ENCODE data around the gene AMBP. TPM values are rescaled to one million over a fixed set of nuclear protein-coding genes. Genes with fewer than 3 reads are reported as not detected.

AMBP gene
- polyA plus RNA-seq, 1 of the 3 experiments (the other 2 are of a cell fraction), result 0.16 TPM

- no peak overlapping the region for H3K27ac ChIP-seq (ENCODE audit: low read depth in 2 of 2, low read length in 1 of 2)
- H3K9ac ChIP-seq, result no peak overlapping the region
- H3K27me3 ChIP-seq (ENCODE audit: insufficient read depth), result no peaks in the 10 kb centered on the region; the same call in 1 of the 2 replicates
- no peak overlapping the region for H3K4me2 ChIP-seq
- TF ChIP-seq POLR2AphosphoS5 (IDR thresholded peaks at IDR 0.05; ENCODE audit: low read depth, low read length) (no peak), TEAD4 (IDR thresholded peaks at IDR 0.05; ENCODE audit: borderline replicate concordance, insufficient read depth) (no peak)
- ChIA-PET CTCF (interaction anchor here (1.2 to 3.9 kb wide), 3 partner anchors 20 to 203 kb away, joined by 4 to 25 read pairs (median 4); no protein-coding TSS in a partner anchor), POLR2A (no interaction called here)
- no peak overlapping the region for H3K4me3 ChIP-seq (ENCODE audit: low read depth in 2 of 2, low read length in 1 of 2)
- H3K79me2 ChIP-seq (ENCODE audit: insufficient read depth), result no peaks in the 10 kb centered on the region
- H3F3A ChIP-seq (replicated peaks; ENCODE audit: insufficient read depth), result no peaks in the 10 kb centered on the region
- no peak for DNase-seq
- 53% methylated on average over 4 of the region's 7 CpGs for WGBS (ENCODE audit: low lambda C conversion rate)
- H3K4me1 ChIP-seq (ENCODE audit: control insufficient read depth in 1 of 2, insufficient read depth in 2 of 2, low read depth in 1 of 2, low read length in 1 of 2), result no peaks in the 10 kb centered on the region
- H3K36me3 ChIP-seq (replicated peaks in 1 of 2; ENCODE audit: control insufficient read depth in 1 of 2, insufficient read depth in 2 of 2, low read length in 1 of 2), result no peaks in the 10 kb centered on the region
- no peak overlapping the region for H2AFZ ChIP-seq (ENCODE audit: low read depth)
- no peaks in the 10 kb centered on the region for H4K20me1 ChIP-seq (ENCODE audit: insufficient read depth)
- H3K9me3 ChIP-seq, result no peaks in the 10 kb centered on the region
- H3K9me2 ChIP-seq, result no peaks in the 10 kb centered on the region
These were observed 9.6 kb upstream of the AMBP start for GRCh38 chr9:114087721-114088120.

GRCh38 chr9:114086607-114087006 lies 8.5 kb upstream of the AMBP start:
- 22% methylated on average over 2 of the region's 4 CpGs for WGBS (ENCODE audit: low lambda C conversion rate)
- H3K27ac ChIP-seq (ENCODE audit: low read depth in 2 of 2, low read length in 1 of 2), result no peak overlapping the region
- H3K27me3 ChIP-seq (ENCODE audit: insufficient read depth), result no peaks in the 10 kb centered on the region; the same call in 1 of the 2 replicates
- no peaks in the 10 kb centered on the region for H3F3A ChIP-seq (replicated peaks; ENCODE audit: insufficient read depth)
- no peaks in the 10 kb centered on the region for H3K79me2 ChIP-seq (ENCODE audit: insufficient read depth)
- no peaks in the 10 kb centered on the region for H4K20me1 ChIP-seq (ENCODE audit: insufficient read depth)
- TF ChIP-seq EP300 (IDR thresholded peaks at IDR 0.05; ENCODE audit: borderline replicate concordance in 1 of 2, low read depth in 1 of 2, low read length in 1 of 2) (no peak), ELF1 (IDR thresholded peaks at IDR 0.05) (no peak), CTCF (IDR thresholded peaks at IDR 0.05) (no peak), SMC3 (IDR thresholded peaks at IDR 0.05; ENCODE audit: low read depth, low read length) (no peak), FOSL2 (IDR thresholded peaks at IDR 0.05; ENCODE audit: borderline replicate concordance, low read depth) (no peak), MAX (IDR thresholded peaks at IDR 0.05; ENCODE audit: low read depth) (no peak), MEF2A (IDR thresholded peaks at IDR 0.05; ENCODE audit: borderline replicate concordance, low read depth) (no peak), RAD21 (IDR thresholded peaks at IDR 0.05; ENCODE audit: low read length) (no peak), IRF3 (IDR thresholded peaks at IDR 0.05; ENCODE audit: low read depth, low read length) (no peak), RCOR1 (IDR thresholded peaks at IDR 0.05; ENCODE audit: low read length) (no peak), REST (IDR thresholded peaks at IDR 0.05; ENCODE audit: low read depth, low read length) (no peak), RXRA (IDR thresholded peaks at IDR 0.05; ENCODE audit: borderline replicate concordance, low read depth) (no peak), YY1 (IDR thresholded peaks at IDR 0.05; ENCODE audit: low read depth) (no peak), TCF12 (IDR thresholded peaks at IDR 0.05) (no peak)
- H3K9me3 ChIP-seq, result no peaks in the 10 kb centered on the region
- no peak overlapping the region for H3K9ac ChIP-seq
- ChIA-PET POLR2A (no interaction called here), CTCF (interaction anchor here (0.6 to 5.7 kb wide), 5 partner anchors 21 to 944 kb away, joined by 3 to 133 read pairs (median 25); no protein-coding TSS in a partner anchor)
- no peak overlapping the region for H3K4me2 ChIP-seq
- no peaks in the 10 kb centered on the region for H3K9me2 ChIP-seq
- DNase-seq, result no peak
- H3K4me3 ChIP-seq (ENCODE audit: low read depth in 2 of 2, low read length in 1 of 2), result no peak overlapping the region
- no peaks in the 10 kb centered on the region for H3K36me3 ChIP-seq (replicated peaks in 1 of 2; ENCODE audit: control insufficient read depth in 1 of 2, insufficient read depth in 2 of 2, low read length in 1 of 2)
- H2AFZ ChIP-seq (ENCODE audit: low read depth), result no peak overlapping the region
- H3K4me1 ChIP-seq (ENCODE audit: control insufficient read depth in 1 of 2, insufficient read depth in 2 of 2, low read depth in 1 of 2, low read length in 1 of 2), result no peaks in the 10 kb centered on the region
